OCI-LY7 (cell line): Measurements from ENCODE around the gene OAF.

Experiments
- CTCF ChIP-seq: fragments of 200-600 bp; sonication (generic); conservative IDR thresholded peaks from 2 replicates; pipeline ENCODE4 v1.5.1; 2014; ENCODE audit warnings: mild to moderate bottlenecking, antibody characterized with exemption, low read length, moderate library complexity, mixed read lengths
- EZH2phosphoT487 ChIP-seq: fragments of 200-600 bp; sonication (generic); IDR thresholded peaks from 2 replicates; pipeline ENCODE4 v1.6.1; 2018; ENCODE audit warnings: low read depth, borderline replicate concordance, mild to moderate bottlenecking, mixed run types, antibody characterized with exemption, low read length, moderate library complexity, mixed read lengths

GRCh38 chr11:120239713-120240640 is 29.1 kb downstream of the OAF start, which contains the start of gene POU2F3:
- TF ChIP-seq CTCF (peak; percentile 26; the same call in 1 of the 2 replicates), EZH2phosphoT487 (no peak)
